HL-60 (cell line): ENCODE results near the gene SDK1.

Experiments used
- DNase-seq, 2 experiments: peaks; one replicate each; pipeline ENCODE4 v3.0.0-alpha.2; 2010 to 2020; ENCODE audit warnings: low read depth in 1 of 2, low spot score in 1 of 2
- H3K27ac ChIP-seq: fragments of 250-450 bp; sonication (Bioruptor Pico); replicated peaks from 2 replicates; pipeline ENCODE4 v1.5.1; 2020; ENCODE audit warnings: mild to moderate bottlenecking, moderate library complexity
- H3K27me3 ChIP-seq: fragments of 250-450 bp; sonication (Bioruptor Pico); 2 replicates; pipeline ENCODE4 v1.5.1; 2021; ENCODE audit warnings: mild to moderate bottlenecking, moderate library complexity; ENCODE audit not compliant: insufficient read depth, poor library complexity, severe bottlenecking
- H3K4me3 ChIP-seq: replicated peaks from 2 replicates; pipeline ENCODE4 v1.5.1; 2011; ENCODE audit warnings: mild to moderate bottlenecking, control low read depth, low read length; ENCODE audit not compliant: insufficient read depth
- CTCF ChIP-seq: IDR thresholded peaks from one replicate; pipeline ENCODE4 v1.5.1; 2011; ENCODE audit warnings: low read length, control low read depth, inconsistent platforms; ENCODE audit not compliant: insufficient read depth
- GABPA ChIP-seq: IDR thresholded peaks from 2 replicates; pipeline ENCODE4 v1.6.1; 2012; ENCODE audit warnings: low read depth
- POLR2AphosphoS5 ChIP-seq: IDR thresholded peaks from 2 replicates; pipeline ENCODE4 v1.6.1; 2012; ENCODE audit warnings: low read depth
- REST ChIP-seq: IDR thresholded peaks from 2 replicates; pipeline ENCODE4 v1.6.1; 2012; ENCODE audit warnings: low read depth; ENCODE audit not compliant: insufficient replicate concordance
- SPI1 ChIP-seq: IDR thresholded peaks from 2 replicates; pipeline ENCODE4 v1.6.1; 2012; ENCODE audit warnings: low read depth, mild to moderate bottlenecking, borderline replicate concordance

SDK1 gene

GRCh38 chr7:4149236-4149635 lies 848.2 kb downstream of the SDK1 start:
- Histone ChIP-seq H3K27ac (no peak overlapping the region), H3K27me3 (no peaks in the 10 kb centered on the region), H3K4me3 (no peak overlapping the region)
- no peak for DNase-seq
- TF ChIP-seq POLR2AphosphoS5 (no peak), SPI1 (no peak), REST (no peak), GABPA (no peak), CTCF (no peak)

GRCh38 chr7:4149645-4150044 lies 848.6 kb downstream of the SDK1 start:
- no peaks in the 10 kb centered on the region for H3K27me3 ChIP-seq
- H3K4me3 ChIP-seq = no peak overlapping the region
- H3K27ac ChIP-seq = no peak overlapping the region
- DNase-seq = no peak
- no peak for TF ChIP-seq SPI1
- no peak for TF ChIP-seq CTCF
- TF ChIP-seq REST = no peak
- no peak for TF ChIP-seq GABPA
- TF ChIP-seq POLR2AphosphoS5 = no peak

GRCh38 chr7:4150731-4151130 lies 849.7 kb downstream of the SDK1 start:
- Histone ChIP-seq H3K27me3 (no peaks in the 10 kb centered on the region), H3K4me3 (no peak overlapping the region), H3K27ac (no peak overlapping the region)
- TF ChIP-seq CTCF (no peak), POLR2AphosphoS5 (no peak), SPI1 (no peak), REST (no peak), GABPA (no peak)
- DNase-seq = no peak
